MV-4-11 (cell line): ENCODE measurements around the gene RASL11A.
"Not testable (repeated sequence)": the region's sequence is repeated elsewhere in the genome, so short reads cannot be mapped to it uniquely, and the experiment has no call there.

Experiments used
- DNase-seq: peaks from one replicate; lab custom pipeline; 2025; lab: John Stamatoyannopoulos, UW

RASL11A gene

DNA sequence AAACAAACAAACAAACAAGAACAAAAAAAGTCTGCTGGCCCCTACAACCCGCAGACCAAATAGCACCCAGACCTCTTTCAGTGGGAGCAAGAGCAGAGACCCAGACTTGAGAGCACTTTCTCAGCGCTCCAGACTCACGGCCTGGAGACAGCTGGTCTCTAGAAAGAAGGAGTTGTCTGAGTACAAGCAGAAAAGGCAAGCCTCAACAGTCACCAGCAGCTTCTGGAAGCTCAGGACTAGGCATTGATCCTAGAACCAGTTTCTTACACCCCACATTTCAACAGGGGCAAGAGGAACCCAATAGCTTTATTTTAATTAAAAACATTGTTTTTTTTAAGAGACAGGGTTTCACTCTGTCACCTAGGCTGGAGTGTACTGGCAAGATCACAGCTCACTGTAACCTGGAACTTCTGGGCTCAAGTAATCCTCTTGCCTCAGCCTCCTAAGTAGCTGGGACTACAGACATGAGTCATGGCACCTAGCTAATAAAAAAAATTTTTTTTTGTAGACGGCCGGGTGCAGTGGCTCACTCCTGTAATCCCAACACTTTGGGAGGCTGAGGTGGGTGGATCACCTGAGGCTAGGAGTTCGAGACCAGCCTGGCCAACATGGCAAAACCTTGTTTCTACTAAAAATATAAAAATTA lies 30.4 kb downstream of the RASL11A start:
- DNase-seq = no peak

DNA sequence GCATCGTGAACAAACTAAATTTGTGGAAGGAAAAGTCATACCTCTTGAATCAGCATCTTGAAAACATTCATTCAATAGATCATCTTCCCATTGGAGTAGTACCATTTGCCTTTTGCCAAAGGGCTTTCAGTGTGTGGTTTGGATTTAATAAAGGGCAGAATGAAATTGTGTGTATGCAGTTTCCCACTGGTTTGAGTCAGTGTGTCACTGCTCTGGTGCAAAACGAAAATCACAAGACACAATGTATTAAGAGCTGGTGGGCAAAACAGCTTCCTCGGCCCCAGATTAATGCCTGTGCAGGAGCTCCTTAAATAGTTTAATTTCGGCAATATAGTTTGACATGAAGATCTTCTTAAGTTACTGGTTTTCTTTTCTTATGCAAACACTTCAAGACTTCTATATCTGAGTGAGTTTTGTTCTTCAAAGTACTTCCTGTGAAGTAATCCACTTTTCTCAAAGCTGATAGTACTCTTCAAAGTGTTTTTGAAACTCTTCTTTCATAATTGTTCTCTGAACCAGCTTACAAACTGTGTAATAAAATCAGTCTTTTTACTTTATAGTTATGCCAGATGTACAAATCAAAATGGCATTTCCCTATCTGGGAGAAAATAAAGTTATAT lies 32.1 kb downstream of the RASL11A start:
- peak; percentile 33 for DNase-seq

DNA sequence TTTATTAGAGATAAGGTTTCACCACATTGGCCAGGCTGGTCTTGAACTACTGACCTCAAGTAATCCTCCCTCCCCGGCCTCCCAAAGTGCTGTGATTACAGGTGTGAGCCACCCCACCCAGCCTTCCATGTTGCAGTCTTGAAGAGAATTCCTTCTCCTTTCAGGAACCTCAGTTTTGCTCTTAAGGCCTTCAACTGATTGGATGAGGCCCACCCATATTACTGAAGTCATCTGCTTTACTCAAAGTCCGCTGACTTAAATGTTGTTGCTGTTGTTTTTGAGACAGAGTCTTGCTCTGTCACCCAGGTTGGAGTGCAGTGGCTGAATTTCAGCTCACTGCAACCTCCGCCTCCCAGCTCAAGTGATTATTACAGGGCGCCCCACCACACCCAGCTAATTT lies 33.5 kb downstream of the RASL11A start:
- no peak for DNase-seq

DNA sequence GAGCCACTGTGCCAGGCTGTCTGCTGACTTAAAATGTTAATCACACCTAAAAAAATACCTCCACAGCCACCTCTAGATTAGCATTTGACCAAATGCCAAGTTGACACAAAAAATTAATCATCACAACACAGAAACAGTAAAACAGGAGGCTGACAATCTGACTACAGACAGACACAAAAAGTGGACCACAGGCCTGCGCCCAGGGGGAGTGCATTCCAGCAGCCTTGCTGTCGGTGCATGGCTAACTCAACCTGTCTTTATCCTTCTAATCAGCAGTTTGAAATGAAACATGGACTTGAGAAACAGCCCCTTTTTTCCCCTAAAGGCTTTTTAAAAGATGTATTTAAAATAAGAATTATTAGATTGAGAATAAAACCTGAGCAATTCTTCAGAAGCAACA lies 34.0 kb downstream of the RASL11A start:
- no peak for DNase-seq

DNA sequence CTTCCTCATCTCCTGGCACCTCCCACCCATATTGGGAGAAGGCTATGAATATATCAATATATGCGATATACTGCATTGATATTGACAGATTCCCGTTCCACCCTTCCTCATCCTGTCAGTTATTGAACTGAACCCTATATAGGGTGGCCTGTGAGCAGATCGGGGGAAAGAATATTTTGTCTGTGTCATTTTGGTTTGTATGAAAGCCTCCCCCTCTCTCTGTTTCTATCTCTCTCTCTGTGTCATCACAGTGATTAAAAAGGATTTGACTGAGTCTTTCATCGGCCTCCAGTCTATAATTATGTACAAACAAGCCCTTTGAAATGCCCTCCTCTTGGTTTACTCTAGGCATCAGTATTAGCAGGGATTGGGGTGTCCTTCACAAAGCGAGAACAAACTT lies 35.7 kb downstream of the RASL11A start:
- DNase-seq = no peak

DNA sequence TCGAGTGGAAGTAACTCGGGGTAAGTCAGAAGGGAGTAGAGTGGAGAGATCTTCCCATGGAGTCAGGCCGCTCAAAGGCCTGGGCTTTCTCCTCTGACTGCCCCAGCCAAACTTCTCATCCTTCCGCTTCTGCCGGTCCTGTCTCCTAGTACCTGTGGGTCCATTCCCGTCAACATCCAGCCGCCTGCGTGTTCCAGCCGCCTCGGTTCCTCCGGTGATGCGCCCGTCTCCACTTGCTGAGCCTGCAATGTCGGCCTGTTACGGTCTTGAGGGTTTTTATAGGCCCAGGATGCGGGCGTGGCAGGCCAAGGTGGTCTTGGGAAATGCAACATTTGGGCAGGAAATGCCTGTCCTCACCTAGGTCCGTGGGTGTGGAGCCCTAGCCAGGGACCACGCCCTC lies 38.3 kb downstream of the RASL11A start:
- no peak for DNase-seq

DNA sequence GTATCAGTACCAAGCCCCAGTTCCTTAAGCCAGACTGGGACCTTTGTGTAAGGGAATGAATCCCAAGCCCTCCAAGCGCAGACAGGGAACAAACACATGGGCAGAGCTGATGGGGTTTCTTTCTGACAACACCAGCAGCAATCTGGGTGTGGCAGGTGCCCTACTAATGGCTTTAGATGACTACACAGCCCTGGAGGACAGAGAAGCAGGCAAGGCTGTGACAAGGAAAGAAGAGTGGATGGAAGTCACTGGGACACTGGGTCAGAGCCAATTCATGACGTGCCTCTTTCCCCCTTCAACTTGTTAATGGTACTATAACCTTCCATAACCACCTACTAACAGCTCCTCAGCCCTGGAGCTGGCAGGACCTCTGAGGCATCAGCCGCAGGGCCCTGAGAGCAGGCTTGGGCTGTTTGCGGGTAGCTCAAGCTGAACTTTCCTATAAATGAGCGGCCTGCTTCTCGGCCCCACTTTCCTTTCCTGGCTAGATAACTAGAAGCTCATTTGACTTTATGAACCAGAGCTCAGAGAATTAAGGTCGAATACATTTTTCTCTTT lies 38.9 kb downstream of the RASL11A start:
- no peak for DNase-seq

DNA sequence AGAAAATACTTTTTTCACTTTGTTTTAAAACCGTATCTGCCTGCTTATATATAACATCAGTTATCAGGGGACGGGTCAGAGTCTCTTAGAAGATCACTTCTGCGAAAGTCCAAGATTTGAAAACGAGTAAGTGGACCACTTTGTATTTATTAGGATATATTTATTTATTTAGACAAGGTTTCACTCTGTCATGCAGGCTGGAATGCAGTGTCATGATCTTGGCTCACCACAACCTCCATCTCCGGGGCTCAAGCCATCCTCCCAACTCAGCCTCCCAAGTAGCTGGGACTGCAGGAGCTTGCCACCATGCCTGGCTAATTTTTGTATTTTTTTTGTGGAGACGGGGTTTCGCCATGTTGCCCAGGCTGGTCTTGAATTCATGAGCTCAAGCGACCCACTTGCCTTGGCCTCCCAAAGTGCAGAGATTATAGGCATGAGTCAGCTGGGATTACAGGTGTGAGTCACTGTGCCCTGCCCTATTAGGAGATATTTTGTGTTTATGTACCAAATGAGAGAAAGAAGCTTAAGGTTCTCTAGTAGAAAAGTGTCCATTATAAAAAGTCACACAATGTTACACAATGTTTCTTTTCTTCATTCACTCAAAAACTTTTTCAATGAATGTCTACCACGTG lies 39.5 kb downstream of the RASL11A start:
- DNase-seq = no peak

DNA sequence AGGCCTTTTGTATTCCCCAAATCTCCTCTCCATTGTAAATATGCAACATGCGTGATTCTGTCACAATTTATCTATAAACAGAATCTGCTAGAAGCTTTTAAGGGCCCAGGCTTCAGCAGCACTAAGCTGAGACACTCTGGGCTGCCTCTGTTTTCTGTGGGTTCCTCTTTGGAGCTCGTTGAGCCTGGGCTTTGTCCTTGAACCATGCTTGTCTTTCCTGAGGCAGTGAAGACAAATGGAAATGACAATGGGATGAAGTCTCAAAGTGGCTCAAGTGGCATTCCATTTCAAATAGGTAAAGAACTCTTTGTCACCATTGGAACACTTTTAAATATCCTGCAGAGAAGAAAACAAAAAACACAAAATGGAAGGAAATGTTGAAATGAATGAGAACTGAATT lies 40.3 kb downstream of the RASL11A start:
- no peak for DNase-seq

DNA sequence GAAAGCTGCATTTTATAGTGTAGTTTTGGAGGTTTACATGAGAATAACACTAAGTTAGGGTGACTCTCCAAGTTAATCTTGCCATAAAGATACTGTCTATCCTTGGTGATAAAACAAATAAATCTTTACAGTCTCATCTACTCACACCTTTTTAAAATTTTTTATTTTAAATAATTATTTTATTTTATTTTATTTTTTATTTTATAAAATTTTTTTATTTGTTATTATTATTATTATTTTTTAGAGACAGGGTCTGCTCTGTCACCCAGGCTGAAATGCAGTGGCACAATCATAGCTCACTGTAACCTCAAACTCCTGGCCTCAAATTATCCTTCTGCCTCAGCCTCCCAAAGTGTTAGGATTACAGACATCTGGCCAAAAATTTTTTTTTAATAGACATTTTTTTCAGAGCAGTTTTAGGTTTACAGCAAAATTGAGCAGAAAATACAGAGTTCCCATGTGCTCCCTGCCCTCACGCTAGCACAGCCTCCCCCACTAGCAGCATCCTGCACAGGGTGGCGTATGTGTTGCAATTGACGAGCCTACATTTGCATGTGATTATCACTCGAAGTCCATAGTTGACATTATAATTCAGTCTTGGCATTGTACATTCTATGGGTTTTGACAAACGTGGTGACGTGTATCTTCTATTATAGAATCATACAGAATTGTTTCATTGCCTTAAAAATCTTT lies 41.0 kb downstream of the RASL11A start:
- DNase-seq = no peak

DNA sequence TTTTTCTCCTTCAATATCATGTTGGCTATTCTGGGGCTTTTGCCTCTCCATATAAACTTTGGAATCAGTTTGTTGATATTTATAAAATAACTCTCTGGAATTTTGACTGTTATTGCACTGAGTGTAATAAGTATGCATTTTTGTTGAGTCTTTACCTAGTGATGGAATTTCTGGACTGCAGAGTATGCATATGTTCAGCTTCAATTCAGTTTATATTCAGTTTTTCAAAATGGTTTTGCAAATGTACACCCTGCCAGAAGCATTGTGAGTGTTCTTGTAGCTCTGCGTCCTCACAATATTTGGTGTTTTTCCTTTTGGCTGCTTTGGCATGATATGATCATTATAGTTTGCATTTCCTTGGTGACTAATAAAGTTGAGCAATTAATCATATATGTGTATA lies 43.1 kb downstream of the RASL11A start:
- DNase-seq = no peak

DNA sequence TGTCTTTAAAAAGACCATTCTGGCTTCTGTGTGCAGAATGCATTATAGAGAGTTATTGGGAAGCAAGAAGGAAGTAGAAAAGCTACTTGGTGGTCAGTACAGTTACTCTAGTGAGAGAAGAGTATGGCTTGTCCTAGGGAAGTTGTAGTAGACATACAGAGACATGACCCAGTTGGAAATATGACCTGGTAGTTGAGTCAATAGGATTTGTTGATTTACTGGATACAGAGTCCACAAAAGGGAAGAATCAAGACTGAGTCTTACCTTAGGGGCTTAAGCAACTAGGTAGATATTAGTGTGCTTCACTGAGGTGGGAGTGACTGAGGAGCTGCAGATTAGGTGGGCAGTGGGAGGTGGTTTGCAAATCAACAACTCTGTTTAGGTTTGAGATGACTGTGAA lies 48.8 kb downstream of the RASL11A start:
- no peak for DNase-seq

DNA sequence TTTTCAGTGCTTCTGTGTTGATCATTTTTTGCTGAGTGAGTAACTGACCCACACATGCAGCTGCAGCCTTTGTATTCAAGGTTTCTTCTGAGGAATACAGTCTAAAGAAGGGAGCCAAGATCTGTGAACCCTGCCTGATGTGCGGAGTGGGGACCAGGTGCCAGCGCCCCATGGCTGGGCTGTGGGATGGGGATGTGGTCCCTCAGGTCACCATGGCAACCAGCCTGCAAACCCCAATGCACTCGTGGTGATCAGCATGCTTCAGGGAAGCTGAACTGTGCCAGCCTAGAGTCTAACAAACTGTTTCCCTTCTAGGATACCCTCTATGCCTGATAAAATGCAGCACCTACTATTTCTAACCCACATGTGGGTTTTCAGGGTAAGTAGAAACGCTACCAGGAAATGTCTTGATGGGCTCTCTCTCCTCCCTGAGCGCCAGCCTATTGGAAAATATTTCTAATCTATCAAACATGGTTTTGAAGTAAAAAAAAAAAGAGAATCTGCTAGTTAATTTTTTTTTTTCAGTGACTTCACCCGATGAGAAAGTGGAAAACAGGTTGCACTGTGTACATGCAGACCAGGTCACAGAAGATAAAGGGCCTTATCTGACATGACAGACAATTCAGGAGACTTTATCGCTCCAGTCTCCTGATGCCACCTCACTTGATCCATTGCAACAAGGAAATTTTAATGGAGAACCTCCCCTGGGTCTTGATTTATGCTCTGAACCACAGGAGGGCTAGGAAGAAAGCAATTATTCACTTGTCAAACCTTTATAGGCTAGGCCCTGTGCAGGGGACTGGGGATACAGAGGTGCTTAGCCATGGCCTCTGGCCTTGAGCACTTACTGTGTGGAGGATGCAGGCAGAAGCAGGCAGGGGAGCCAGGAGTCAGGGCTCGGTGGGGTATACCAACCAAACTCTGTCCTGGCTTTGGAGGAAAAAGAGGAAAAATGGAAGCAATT lies 51.1 kb downstream of the RASL11A start:
- no peak for DNase-seq

DNA sequence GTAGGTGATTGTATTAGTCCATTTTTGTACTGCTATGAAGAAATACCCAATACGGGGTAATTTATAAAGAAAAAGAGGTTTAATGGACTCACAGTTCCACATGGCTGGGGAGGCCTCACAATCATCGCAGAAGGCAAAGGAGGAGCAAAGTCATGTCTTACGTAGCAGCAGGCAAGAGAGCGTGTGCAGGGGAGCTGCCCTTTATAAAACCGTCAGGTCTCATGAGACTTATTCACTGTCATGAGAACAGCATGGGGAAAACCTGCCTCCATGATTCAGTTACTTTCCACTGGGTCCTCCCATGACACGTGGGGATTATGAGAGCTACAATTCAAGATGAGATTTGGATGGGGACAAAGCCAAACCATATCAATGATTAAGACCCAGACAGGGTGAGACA lies 51.8 kb downstream of the RASL11A start:
- DNase-seq = not testable (repeated sequence)
